Heart left ventricle (tissue), 13 donors: ENCODE results near the gene ZNF74.
"Not testable (repeated sequence)": the region's sequence is repeated elsewhere in the genome, so short reads cannot be mapped to it uniquely, and the experiment has no call there.

Experiments
- CTCF ChIP-seq, 12 donors: fragments of 200-600 bp; sonication (generic) in 4 of 12; IDR thresholded peaks; one replicate each; pipeline versions ENCODE4 v1.5.0 to v1.8.0; 2018 to 2022; ENCODE audit warnings: antibody characterized with exemption in 12 of 12, mild to moderate bottlenecking in 5 of 12
- POLR2A ChIP-seq, 2 donors: fragments of 450-650 bp; IDR thresholded peaks; one replicate each; pipeline ENCODE4 v1.6.1; 2017; ENCODE audit warnings: antibody characterized with exemption in 2 of 2, mild to moderate bottlenecking in 2 of 2, moderate library complexity in 2 of 2
- donor health status: ischemic (EF 13 %, LVEDD 7.1; RV severe dilation, severe dysfunction).
- donor health status: DM: no; HTN: yes; CAD: no.
- donor health status: DM: no; HTN: no; CAD: no.
- donor health status: ischemic (EF 25% LVEDD 6.9; RV normal size, moderate dysfunction).
- donor health status: ischemic (EF 25% LVEDD 5.7; RV mildly dilated, moderate dysfunction).
- donor health status: ischemic (EF 35%, LVEDD 5.7; RV mildly dilated, moderate dysfunction).
- donor health status: nonischemic (EF 11% LVEDD 7.7; RV severe dilation, severe dysfunction).
- donor health status: DM: yes; HTN: yes; CAD: no.
- donor health status: PGD.
- donor health status: ischemic (EF 29% LVEDD 5.4; RV normal size, mild dysfunction).
- donor health status: nonischemic (EF 23%, LVEDD 6.1; RV moderate dilation, normal function).

GRCh38 chr22:20371687-20372086 lies 22.3 kb upstream of the ZNF74 start:
- not testable (repeated sequence) for TF ChIP-seq POLR2A, CTCF (IDR thresholded peaks at IDR 0.05)
